GM21825 (cell line): Measurements from ENCODE around the gene TRIM8.

Source experiments
- ATAC-seq: cut with Tn5 transposase; IDR thresholded peaks from one replicate; pipeline ENCODE4 v1.9.1; 2021; ENCODE audit warnings: mild to moderate bottlenecking, moderate library complexity; ENCODE audit not compliant: unreplicated experiment

The TRIM8 gene, protein sequence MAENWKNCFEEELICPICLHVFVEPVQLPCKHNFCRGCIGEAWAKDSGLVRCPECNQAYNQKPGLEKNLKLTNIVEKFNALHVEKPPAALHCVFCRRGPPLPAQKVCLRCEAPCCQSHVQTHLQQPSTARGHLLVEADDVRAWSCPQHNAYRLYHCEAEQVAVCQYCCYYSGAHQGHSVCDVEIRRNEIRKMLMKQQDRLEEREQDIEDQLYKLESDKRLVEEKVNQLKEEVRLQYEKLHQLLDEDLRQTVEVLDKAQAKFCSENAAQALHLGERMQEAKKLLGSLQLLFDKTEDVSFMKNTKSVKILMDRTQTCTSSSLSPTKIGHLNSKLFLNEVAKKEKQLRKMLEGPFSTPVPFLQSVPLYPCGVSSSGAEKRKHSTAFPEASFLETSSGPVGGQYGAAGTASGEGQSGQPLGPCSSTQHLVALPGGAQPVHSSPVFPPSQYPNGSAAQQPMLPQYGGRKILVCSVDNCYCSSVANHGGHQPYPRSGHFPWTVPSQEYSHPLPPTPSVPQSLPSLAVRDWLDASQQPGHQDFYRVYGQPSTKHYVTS

DNA sequence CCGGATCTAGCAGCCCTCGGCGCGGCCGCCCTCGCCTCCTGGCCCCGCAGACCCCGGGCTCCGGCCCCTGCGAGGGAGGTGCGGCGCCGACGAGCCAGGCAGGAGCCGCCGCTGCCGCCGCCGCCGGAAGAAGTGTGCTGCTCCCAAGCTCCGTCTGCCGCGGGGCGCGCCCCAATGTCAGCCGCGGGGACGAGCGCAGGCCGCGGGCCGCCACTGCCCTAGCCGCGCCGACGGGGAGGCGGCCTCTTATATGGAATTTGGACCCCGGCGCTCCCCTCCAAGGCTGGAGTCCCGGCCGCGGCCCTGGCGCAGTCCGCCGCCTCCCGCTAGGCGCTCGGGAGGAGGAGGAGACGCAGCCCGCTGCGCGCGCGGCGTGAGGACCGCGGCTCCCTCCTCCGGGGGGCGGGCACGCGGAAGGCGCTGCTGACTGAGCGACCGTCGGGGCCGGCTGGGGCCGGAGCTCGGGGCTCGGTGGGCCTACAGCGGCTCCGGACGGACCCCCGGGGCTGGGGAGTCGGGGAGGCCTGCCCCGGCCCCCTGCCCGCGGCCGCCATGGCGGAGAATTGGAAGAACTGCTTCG lies at the start of gene TRIM8:
TSS of gene TRIM8 (plus strand) at position 414 of the 580 bp plus-strand sequence. CDS start at position 553, 139 bp downstream.
- ATAC-seq: no peak

DNA sequence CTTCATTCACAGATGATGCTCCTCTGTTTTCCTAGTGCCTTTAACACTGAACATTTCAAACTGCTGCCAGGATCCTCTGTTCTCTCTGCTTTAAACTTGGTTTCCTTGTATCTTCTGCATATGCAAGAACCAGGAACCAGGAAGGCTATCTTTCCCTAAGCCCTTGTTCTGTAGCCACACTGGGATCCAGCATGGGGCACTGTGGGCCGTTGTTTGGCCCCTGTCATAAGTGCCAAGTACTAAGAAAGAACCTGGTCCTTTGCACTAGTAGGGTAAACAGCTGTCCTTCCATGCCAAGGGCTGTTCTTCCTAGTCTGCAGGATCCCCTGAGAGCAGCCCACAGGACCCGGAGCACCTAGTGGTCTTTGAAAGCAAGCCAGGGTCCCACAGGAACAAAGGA lies 49.0 kb upstream of the TRIM8 start:
- no peak for ATAC-seq

DNA sequence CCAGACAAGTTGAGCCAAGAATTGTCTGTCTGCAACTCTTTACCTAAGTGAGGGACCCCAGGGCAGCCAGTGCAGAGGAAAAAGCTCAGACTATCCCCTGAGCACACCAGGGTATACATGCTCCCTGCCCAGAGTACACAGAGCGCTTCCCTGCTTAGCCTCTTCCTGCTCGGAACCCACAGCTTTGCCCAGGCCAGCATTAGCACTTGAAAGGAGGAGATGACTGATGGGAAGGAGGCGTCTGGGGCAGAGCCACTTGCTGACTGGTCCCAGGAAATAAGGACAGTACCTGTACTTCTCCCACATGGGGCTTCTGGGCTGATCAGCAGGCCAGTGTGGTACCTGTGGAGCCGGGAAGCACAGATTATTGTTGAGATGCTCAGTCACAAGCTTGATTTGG lies 48.4 kb upstream of the TRIM8 start:
- no peak for ATAC-seq

DNA sequence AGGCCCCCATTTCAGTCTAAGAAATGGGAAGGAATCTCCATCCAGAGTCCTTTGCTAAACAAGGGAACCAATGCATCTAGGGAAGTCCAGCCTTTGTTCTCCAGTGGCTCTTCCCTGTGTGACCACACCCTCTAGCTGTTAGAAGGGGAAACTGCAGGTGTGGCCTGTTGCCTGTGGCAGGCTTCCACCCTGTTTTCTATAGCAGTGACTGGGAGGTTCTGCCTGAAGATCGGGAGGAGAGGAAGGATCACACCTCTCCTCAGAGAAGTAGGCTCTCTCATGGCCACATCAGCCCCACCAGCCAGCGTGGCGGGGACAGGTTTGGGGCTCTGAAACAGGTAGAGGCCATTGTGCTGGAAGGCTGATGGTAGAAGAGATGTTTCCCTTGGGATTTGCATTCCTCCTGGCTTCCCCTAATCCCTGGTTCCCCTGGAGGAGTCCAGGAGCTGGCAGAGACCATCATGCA lies 47.7 kb upstream of the TRIM8 start:
- no peak for ATAC-seq

DNA sequence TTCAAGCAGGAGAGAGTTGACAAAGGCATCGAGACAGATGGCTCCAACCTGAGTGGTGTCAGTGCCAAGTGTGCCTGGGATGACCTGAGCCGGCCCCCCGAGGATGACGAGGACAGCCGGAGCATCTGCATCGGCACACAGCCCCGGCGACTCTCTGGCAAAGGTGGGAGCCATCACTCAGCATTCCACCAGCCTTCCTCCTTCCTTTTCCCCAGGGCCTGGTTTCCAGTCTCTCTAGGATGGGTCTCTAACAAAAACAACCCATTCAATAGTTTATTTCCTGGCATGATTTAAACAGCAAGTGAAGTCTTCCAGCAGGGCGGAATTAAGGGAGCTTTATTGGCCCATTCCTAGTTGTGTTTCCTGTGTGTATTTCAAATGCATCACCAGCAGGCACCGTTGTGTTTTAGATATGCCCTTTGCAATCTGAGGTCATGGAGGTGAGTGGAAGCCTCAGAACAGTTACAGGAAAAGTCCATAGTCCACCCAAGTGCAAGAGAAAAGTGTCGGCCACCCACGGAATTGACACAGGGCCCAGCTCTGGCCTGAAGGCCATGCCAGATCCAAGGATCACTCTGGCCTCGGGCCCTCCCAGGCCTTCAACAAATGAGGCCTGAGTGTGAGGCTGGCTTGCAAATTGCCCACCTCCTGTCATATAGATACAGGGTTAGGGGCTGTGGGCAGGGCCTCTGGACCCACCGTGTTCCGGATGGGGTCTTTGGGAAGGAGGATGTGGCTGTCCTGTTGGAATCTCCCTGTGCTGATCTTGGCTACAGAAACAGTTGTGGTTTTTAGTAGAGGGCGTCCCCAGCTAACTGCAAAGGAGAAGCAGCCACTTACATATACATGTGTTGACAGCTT lies 46.9 kb upstream of the TRIM8 start:
- ATAC-seq: no peak

DNA sequence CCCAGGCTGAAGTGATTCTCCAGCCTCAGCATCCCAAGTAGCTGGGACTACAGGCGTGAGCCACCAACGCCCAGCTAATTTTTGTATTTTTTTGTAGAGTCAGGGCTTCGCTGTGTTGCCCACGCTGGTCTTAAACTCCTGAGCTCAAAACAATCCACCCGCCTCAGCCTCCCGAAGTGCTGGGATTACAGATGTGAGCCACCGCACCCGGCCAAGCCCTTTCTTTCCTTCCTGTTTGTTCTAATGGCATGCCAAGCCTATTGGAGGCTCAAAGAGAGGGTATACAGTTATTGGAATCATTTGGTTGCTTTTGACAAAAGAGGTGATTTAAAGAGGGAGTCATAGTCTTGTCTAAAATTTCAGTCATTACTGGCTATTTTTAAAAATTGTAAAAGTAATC lies 46.0 kb upstream of the TRIM8 start:
- no peak for ATAC-seq

DNA sequence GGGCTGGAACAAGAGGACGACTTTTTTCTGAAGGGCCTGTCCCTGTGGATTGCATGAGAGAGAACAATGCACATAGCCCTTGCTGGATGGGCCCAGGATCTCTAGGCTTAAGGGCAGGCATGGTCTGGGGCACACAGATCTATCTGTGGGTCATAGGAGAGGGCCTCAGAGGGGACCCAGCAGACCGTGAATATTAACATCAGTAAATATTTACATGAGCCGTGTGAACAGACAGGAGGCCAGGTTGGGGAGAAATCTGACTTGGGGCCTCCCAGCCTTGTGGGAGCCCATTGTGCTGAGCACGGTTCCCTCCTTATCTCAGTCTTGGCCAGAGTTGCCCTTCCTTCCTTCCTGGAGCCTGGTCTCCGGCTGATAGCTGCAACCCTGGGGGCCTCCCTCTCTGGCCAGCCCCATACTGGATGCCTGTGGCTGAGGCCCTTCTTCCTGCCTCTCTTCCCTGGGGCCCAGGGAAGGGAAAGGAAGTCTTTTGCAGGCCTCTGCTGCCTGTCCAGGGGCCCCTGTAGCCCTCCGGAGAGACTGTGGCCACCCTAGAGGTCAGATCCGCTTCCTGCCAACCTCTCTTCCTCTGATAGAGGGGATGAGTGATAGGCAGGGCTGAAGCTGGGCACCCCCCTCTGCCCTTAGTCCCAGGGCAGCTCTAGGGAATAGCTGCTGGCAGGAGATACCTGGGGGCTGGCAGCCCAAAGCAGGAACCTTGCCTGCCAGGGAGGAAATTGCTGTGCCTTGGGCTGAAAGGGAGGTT lies 44.5 kb upstream of the TRIM8 start:
- ATAC-seq: no peak

DNA sequence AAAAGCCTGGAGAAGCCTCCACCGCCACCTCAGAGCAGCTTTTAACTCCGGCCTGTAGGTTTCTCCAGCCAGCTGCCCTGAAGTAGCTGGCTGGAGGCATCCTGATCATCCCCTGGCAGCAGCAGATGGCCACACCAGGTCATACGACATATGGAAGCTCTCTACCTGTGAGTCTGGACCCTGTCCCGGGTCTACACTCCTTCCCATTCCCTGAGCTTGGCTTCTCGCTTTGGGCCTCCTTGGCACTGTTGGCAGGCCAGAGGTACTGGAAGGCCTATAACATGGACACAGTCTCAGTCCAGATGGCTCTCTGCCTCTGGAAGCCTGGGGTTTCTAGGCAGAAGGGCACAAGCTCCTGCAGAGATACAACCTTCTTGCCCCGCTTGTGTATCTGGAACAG lies 43.5 kb upstream of the TRIM8 start:
- ATAC-seq: no peak

DNA sequence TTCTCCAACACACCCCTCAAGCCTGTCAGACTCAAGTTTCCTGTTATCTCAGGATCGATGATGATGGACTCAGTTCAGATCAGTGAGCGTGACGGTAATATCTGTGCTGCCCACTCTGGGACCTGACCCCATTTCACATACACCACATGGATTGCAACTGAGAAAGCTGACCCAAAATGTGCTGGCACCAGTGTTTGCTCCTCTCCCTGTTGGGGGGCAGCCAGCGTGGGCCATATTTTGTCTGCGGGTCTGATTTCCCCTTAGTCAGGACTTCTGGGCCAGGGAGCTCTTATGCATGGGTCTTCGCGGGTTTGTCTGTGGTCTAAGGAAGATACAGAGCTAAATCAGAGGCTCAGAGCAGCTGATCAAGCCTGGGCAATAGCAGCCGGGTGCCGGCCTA lies 42.6 kb upstream of the TRIM8 start:
- ATAC-seq: no peak

DNA sequence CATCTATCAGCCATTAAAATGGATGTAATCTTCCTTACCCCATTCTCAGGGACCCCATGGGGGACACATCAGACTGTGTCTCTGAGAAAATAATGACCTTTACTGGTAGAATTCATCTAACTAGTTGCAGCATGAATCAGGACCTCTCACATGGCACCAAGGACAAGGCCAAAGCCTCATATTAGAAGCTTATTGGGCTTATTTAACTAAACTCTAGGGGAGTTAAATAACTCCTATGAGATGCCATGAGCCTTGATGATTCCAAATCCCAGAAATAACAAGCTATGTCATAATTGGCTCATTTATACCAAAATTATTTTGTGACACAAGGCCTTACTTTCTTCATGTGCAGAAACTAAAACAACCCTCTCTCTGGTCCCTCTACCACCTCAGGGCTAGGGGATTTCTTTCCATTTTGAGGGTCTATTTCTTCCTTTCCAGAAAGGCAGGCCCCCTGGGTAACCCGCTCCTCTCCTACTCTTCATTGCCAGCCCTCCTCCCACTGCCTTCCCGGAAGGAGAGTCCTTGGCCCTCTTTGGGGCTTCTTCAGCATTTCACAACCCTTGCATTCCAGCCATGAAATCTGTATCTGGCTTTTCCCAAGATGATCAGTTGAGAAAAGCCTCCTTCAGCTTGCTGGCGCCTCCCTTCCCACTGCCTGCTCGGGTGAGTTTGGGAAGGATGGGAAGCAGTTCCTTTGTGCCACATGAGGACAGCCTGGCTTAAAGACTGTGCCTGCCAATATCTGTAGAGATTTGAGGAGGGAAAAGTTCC lies 41.8 kb upstream of the TRIM8 start:
- ATAC-seq: no peak

DNA sequence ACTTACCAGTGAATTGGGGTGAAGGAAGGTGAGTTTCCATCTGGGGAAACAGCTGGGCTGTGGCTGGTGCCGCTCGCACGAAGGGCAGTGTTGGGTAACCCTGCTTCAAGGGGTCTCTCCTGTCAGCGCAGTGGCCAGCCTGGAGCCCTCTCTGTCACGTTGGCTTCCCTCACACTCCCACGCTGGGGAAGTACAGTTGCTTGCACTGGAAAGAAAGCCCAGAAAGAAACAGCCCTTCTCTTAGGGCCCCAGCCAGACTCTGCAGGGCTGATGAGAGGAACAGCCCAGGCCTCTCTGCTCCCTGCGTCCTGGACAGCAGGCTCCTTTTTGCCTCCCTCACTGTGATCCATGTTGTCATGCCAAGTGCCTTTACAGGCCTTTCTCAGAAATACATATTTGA lies 40.3 kb upstream of the TRIM8 start:
- no peak for ATAC-seq

DNA sequence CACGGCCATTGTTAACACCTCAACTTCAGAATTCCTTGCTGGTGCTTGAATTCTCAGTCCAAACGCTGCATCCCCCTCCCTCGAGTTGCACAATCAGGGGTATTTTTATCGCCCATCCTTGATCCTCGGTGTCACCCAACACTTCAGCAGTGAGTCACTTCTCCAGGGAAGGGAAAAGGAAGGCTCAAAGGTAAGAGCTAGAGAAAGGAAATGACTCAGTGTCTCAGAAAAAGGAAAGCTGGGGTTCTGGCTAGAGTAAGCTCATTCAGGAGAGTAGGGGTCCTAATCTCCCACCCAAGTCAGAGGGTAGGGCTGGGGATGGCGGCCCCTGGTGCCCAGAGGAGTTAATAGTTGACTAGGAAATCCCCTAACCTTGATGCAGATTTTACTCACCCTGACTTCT lies 39.8 kb upstream of the TRIM8 start:
- ATAC-seq: no peak

DNA sequence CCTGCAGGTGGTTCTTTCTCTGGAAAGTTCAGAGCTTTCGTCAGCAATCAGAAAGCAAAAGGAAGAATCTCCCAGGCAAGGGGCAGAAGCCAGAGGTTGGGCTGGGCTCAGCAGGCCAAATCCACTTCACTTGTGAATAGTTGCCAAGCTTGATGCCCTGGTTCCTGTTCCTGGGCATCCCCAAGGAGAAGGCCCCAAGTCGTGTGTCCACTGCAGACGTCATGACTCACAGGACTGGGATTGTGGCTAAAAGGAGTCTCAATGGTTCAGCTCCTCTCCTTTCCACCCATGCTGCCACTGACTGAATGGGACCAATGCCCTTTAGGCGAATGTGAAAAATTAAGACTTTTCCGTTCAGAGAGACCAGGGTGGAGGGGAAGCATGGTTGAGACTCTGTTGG lies 38.6 kb upstream of the TRIM8 start:
- ATAC-seq: no peak

DNA sequence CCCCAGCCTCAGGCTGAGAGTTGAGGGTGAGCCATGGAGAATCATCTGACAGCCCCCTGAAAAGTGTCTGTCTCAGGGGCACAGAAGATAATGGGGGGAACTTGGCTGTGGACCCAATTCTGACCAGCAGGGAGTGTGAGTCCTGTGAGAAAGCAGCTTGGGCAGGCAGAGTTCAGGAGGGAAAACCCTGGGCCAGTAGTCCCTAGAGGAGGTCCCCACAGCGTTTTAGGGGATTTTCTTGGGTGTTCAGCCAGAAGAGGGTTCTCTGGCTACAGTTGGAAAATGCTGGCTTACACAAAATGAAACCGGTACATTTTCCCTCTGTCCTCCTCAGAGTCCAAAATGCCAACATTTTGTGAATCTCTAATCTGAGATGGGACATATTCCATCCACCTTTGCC lies 35.8 kb upstream of the TRIM8 start:
- no peak for ATAC-seq

DNA sequence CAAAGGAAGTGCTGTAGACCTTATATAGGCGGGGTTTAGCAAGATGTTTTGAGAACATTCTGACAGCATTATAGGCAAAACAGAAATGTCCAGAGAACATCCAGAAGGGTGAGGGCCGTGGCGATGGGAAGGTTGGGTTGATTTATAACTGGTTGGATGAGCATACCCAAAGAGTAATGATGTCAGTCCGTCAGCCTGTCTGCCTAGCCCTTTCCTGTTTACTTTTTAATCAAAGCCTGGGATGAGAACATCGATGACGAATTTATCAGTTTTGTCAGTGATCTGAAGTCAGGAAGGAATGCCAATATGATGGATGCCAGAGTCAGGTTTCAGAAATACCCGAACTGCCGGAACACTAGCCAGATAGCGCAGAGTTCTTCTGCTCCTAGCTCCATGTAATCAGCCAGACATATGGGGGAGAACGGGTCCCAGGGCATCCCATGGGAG lies 33.8 kb upstream of the TRIM8 start:
- no peak for ATAC-seq

DNA sequence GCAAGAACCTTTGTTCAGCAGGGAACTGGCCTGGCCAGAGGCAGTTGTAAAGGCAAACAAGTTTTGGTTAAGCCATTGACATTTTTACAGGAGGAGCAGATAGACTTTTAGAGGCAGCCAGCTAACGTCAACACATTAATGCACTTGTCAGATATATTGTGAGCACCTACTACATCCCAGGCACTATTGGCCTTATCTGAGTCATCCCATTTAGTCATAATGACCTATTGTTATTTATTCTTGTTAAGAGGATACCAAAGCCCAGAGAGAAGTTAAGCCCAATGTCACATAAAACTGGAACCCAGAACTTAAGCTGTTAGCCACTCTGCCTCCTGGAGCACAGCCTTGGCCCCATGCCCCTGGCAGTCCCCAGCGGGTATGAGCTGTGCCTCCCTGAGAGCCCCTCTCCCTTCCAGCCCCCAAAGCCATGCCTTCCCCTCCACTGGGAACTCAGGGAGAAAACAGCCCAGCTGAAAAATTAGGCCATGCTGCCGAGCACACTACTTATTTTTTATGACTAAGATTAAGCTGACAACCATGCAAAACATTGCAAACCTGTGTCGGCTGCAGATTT lies 32.7 kb upstream of the TRIM8 start:
- no peak for ATAC-seq

DNA sequence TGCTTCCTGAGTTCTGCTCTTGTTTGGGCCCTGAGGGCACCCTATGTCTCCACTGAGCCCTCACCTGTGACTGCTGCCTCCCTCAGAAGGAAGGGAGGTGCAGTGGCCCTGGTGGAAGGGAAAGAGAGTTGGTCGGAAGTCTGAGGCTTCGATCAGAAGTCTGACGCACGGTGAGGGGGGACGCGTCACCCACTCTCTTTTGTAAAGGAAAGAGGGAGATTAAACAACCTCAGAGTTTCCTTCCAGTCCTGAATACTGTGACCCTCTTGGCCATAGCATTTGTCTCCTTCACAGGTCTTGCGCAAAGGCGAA lies 31.4 kb upstream of the TRIM8 start:
- no peak for ATAC-seq

DNA sequence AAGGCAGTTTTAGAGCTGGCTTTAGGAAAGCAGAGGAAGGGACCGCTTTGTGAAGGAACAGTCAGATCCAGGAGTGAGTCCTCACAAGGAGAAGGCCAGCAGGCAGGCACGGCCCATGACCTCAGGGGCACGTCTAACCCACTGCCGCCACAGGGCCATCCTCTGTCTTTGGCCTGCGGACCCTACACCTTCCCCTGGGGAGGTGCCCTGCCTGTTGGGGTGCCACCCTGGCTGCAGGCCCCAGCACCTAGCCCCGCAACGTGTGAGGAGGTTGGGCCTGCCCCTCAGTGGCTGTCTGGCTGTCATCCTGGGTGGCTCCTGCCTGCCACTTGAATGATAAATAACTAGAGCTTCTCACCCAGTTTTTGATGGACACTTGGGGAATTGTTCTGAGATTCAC lies 31.0 kb upstream of the TRIM8 start:
- ATAC-seq: no peak

DNA sequence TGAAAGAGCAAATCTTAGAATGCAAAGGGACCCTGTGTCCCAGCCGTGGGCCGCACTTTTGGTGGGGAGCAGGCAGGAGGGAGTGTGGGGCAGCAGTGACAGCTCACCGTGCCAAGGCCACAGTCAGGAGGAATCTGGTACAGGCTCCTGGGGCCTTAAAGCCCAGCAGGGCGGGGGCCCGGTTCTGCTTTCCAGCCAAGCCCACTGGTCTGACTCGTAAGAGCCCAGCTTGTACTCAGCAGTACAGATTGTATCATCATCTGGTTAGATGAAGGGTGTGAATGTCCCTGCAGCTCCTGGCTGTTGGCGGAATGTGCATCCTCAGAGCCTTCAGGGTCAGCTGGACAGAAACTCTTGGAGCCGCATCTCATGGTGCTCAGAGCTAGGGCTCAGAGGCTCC lies 30.5 kb upstream of the TRIM8 start:
- ATAC-seq: no peak

DNA sequence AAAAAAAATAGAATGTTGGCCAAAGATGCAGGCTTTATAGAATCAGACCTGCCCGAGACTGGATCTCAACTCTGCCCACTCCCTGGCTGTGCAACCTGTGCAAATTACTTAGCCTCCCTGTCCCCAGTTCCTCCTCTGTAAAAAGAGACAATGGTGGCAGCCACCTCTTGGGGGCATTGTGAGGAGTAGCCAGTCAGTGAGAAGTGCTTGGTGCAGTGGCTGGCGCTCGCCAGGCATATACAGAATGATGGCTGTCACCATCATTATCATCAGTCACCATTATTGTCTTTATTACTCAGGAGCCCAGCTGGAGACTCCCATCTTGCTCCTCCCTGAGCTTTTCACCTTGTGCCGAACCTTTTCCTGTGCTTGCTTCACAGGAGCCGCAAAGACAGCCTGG lies 29.4 kb upstream of the TRIM8 start:
- ATAC-seq: no peak
